Loucy (cell line): ENCODE results near the gene CHP2.
A peak's percentile ranks its signal among the peaks of the same experiment; 100 is the strongest.

Experiments used
- H2AFZ ChIP-seq: fragments of 200-600 bp; sonication (generic); 2 replicates; pipeline ENCODE4 v1.6.0; 2016; ENCODE audit warnings: antibody characterized with exemption, mild to moderate bottlenecking, low read length, moderate library complexity
- H3F3A ChIP-seq: fragments of 200-600 bp; 2 replicates; pipeline ENCODE4 v1.6.0; 2016; ENCODE audit warnings: antibody characterized with exemption, low read depth, mild to moderate bottlenecking
- H3K27me3 ChIP-seq: fragments of 200-600 bp; sonication (generic); 2 replicates; pipeline ENCODE4 v1.6.1; 2014; ENCODE audit warnings: low read length, mild to moderate bottlenecking; ENCODE audit not compliant: insufficient read depth, poor library complexity, severe bottlenecking
- H3K36me3 ChIP-seq: fragments of 200-600 bp; sonication (generic); 2 replicates; pipeline ENCODE4 v1.6.1; 2016; ENCODE audit warnings: low read length; ENCODE audit not compliant: insufficient read depth
- H3K4me1 ChIP-seq: fragments of 200-600 bp; sonication (generic); 2 replicates; pipeline ENCODE4 v1.5.1; 2014; ENCODE audit warnings: low read length, mild to moderate bottlenecking; ENCODE audit not compliant: insufficient read depth, poor library complexity, severe bottlenecking
- H3K4me2 ChIP-seq: fragments of 200-600 bp; sonication (generic); 2 replicates; pipeline ENCODE4 v1.6.0; 2014; ENCODE audit warnings: antibody characterized with exemption, low read length, low read depth, mild to moderate bottlenecking; ENCODE audit not compliant: poor library complexity, severe bottlenecking
- H3K4me3 ChIP-seq: fragments of 200-600 bp; sonication (generic); 2 replicates; pipeline ENCODE4 v1.5.1; 2014; ENCODE audit warnings: low read length, mild to moderate bottlenecking, mixed read lengths; ENCODE audit not compliant: poor library complexity, severe bottlenecking
- H3K79me2 ChIP-seq: fragments of 200-600 bp; sonication (generic); 2 replicates; pipeline ENCODE4 v1.6.1; 2014; ENCODE audit warnings: low read length; ENCODE audit not compliant: insufficient read depth
- H3K9ac ChIP-seq: fragments of 200-600 bp; sonication (generic); 2 replicates; pipeline ENCODE4 v1.6.0; 2014; ENCODE audit warnings: mild to moderate bottlenecking, low read depth, low read length, moderate library complexity; ENCODE audit not compliant: poor library complexity, severe bottlenecking
- H3K9me2 ChIP-seq: fragments of 200-600 bp; sonication (generic); replicated peaks from 2 replicates; pipeline ENCODE4 v1.6.1; 2016; ENCODE audit warnings: low read depth, low read length, mixed read lengths
- H3K9me3 ChIP-seq: fragments of 200-600 bp; sonication (generic); 2 replicates; pipeline ENCODE4 v1.6.1; 2014; ENCODE audit warnings: mild to moderate bottlenecking, antibody characterized with exemption, low read length, low read depth; ENCODE audit not compliant: insufficient read depth
- H4K20me1 ChIP-seq: fragments of 200-600 bp; sonication (generic); 2 replicates; pipeline ENCODE4 v1.6.0; 2014; ENCODE audit warnings: antibody characterized with exemption, low read length, mild to moderate bottlenecking; ENCODE audit not compliant: insufficient read depth, poor library complexity, severe bottlenecking
- EZH2phosphoT487 ChIP-seq: fragments of 200-600 bp; IDR thresholded peaks from 2 replicates; pipeline ENCODE4 v1.6.1; 2018; ENCODE audit warnings: antibody characterized with exemption, mild to moderate bottlenecking, moderate library complexity, borderline replicate concordance
- TF ChIP-seq, protein P1 (sequence below): fragments of 200-600 bp; sonication (generic); conservative IDR thresholded peaks from 2 replicates; pipeline ENCODE4 v1.5.1; 2014; ENCODE audit warnings: mild to moderate bottlenecking, antibody characterized with exemption, low read length

Gene CHP2

GRCh38 chr16:23739516-23739915 is 15.3 kb upstream of the CHP2 start:
- Histone ChIP-seq H3K36me3 (no peaks in the 10 kb centered on the region), H3K9me2 (no peaks in the 10 kb centered on the region), H3F3A (no peaks in the 10 kb centered on the region), H3K4me1 (no peaks in the 10 kb centered on the region), H3K9ac (no peak overlapping the region), H3K9me3 (no peaks in the 10 kb centered on the region), H3K79me2 (no peaks in the 10 kb centered on the region), H3K4me2 (no peak overlapping the region), H3K4me3 (no peak overlapping the region), H4K20me1 (no peaks in the 10 kb centered on the region), H3K27me3 (no peaks in the 10 kb centered on the region), H2AFZ (no peak overlapping the region)
- TF ChIP-seq EZH2phosphoT487, result no peak
- TF ChIP-seq, protein P1, sequence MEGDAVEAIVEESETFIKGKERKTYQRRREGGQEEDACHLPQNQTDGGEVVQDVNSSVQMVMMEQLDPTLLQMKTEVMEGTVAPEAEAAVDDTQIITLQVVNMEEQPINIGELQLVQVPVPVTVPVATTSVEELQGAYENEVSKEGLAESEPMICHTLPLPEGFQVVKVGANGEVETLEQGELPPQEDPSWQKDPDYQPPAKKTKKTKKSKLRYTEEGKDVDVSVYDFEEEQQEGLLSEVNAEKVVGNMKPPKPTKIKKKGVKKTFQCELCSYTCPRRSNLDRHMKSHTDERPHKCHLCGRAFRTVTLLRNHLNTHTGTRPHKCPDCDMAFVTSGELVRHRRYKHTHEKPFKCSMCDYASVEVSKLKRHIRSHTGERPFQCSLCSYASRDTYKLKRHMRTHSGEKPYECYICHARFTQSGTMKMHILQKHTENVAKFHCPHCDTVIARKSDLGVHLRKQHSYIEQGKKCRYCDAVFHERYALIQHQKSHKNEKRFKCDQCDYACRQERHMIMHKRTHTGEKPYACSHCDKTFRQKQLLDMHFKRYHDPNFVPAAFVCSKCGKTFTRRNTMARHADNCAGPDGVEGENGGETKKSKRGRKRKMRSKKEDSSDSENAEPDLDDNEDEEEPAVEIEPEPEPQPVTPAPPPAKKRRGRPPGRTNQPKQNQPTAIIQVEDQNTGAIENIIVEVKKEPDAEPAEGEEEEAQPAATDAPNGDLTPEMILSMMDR, result no peak

DNA sequence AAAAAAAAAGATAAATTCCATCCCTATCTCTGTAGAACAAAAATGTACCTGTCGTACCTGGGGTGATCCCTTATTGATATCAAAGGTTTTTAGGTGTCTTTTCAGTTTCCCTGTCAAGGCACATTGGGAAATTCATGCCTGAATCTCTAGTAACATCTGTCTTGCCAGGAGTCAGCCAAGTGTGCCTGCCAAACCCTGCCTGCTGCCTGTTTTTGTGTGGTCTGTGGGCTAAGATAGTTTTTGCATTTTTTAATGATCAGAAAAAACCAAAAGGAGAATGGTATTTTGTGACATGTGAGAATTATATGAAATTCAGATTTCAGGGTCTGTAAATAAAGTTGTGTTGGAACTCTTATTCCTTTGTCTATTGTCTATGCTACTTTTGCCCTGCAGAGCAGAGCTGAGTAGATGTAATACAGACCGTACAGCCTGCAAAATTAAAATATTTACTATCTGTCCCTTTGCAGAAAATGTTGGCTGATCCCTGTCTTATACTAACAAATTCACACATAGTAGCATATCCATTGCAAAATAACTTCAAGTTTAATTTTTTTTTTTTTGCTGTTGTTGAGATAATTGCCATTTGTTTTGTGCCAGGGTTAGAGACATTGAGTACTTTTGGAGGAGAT is 13.0 kb upstream of the CHP2 start:
- Histone ChIP-seq H3K4me2 (no peak overlapping the region), H4K20me1 (no peaks in the 10 kb centered on the region), H2AFZ (no peak overlapping the region), H3K79me2 (no peaks in the 10 kb centered on the region), H3K9me3 (no peaks in the 10 kb centered on the region), H3K27me3 (no peaks in the 10 kb centered on the region), H3K4me3 (no peak overlapping the region), H3K9ac (no peak overlapping the region), H3K4me1 (no peaks in the 10 kb centered on the region), H3K36me3 (no peaks in the 10 kb centered on the region), H3F3A (no peaks in the 10 kb centered on the region), H3K9me2 (no peaks in the 10 kb centered on the region)
- TF ChIP-seq, protein P1, result no peak
- TF ChIP-seq EZH2phosphoT487, result no peak

GRCh38 chr16:23742766-23743165 is 12.1 kb upstream of the CHP2 start:
- Histone ChIP-seq H2AFZ (no peak overlapping the region), H3K27me3 (no peaks in the 10 kb centered on the region), H3K4me1 (no peaks in the 10 kb centered on the region), H4K20me1 (no peaks in the 10 kb centered on the region), H3K36me3 (no peaks in the 10 kb centered on the region), H3K9me2 (no peaks in the 10 kb centered on the region), H3F3A (no peaks in the 10 kb centered on the region), H3K4me2 (no peak overlapping the region), H3K9me3 (no peaks in the 10 kb centered on the region), H3K4me3 (no peak overlapping the region), H3K9ac (no peak overlapping the region), H3K79me2 (no peaks in the 10 kb centered on the region)
- no peak for TF ChIP-seq EZH2phosphoT487
- TF ChIP-seq, protein P1, result 0 out of 2 replicates have a peak, but pooled peaks have one; percentile 14
